ENCODE data around the gene EPHB1. TPM values are rescaled to one million over a fixed set of nuclear protein-coding genes. Genes with fewer than 3 reads are reported as not detected.

The EPHB1 gene
- polyA plus RNA-seq, 3 donors = 0.06 to 0.55 TPM; not detected in 1

DNA sequence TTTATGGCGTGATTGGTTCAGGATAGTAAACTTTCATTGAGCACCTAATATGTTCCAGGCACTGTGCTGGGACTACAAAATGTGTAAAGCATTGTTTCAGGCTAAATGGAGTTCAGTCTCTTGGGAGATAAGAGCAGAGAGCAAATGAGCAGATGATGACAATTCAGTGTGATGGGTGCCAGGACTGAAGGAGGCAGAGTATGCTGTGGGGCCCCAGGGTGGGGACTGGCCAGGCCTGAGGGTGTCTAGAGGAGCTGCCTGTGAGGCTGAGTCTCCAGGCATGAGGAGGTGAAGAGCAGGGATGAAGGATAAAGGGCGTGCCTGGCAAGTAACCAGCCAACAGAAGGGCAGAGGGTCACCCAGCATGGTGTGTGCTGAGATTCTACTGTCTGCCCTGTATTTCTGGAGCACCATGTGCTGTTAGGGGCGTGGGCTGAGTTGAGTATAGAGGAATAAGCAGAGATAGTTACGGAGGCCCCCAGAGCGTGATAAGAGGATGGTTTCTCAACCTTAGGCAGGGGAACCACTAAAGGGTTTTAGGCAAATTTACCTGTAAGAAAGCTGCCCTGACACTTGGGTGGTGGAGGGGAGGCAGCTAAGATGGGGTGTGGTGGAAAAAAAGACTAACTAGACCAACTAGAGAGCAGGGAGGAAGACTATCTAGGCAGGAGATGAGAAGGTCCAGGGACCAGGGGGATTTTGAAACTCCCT is 38.5 kb downstream of the EPHB1 start:
- Histone ChIP-seq H3K9me3 (replicated peaks in 1 of 2; ENCODE audit: control insufficient read depth in 1 of 2, insufficient read depth in 1 of 2, low read length in 2 of 2) (no peaks in the 10 kb centered on the region), H4K20me1 (ENCODE audit: insufficient read depth, low read length) (no peaks in the 10 kb centered on the region), H3K27me3 (ENCODE audit: control insufficient read depth in 2 of 2, insufficient read depth in 2 of 2, low read length in 2 of 2) (no peaks in the 10 kb centered on the region), H3K79me2 (ENCODE audit: insufficient read depth, low read length) (no peaks in the 10 kb centered on the region), H3K4me2 (replicated peaks; ENCODE audit: extremely low read depth, low read length, poor library complexity, severe bottlenecking) (no peak overlapping the region), H3K36me3 (replicated peaks in 1 of 2; ENCODE audit: control insufficient read depth in 1 of 2, insufficient read depth in 2 of 2, low read length in 2 of 2) (no peaks in the 10 kb centered on the region), H3K4me3 (replicated peaks in 1 of 3; ENCODE audit: low read depth in 2 of 3, low read length in 3 of 3) (no peak overlapping the region), H2AFZ (ENCODE audit: insufficient read depth, low read depth, low read length, poor library complexity, severe bottlenecking) (no peak overlapping the region), H3K9ac (ENCODE audit: insufficient read depth, low read length, poor library complexity, severe bottlenecking) (no peak overlapping the region), H3K27ac (ENCODE audit: low read depth in 1 of 2, low read length in 2 of 2) (no peak overlapping the region), H3K4me1 (ENCODE audit: control insufficient read depth in 1 of 2, insufficient read depth in 2 of 2, low read length in 2 of 2) (no peaks in the 10 kb centered on the region)
- H3K27me3 Mint-ChIP-seq (ENCODE audit: low read depth in 3 of 3) = peaks cover 5 to 10% (median 9%) of the 10 kb centered on the region in 3 donors
- TF ChIP-seq CTCF (IDR thresholded peaks at IDR 0.05) = no peak
- no peak overlapping the region for H3K27ac Mint-ChIP-seq
- peaks cover 0 to 2% (median 1%) of the 10 kb centered on the region in 7 donors for H3K9me3 Mint-ChIP-seq
- 82% methylated on average over 4 of the region's 5 CpGs for WGBS (ENCODE audit: insufficient coverage)
- no peaks in the 10 kb centered on the region for H3K36me3 Mint-ChIP-seq
- H3K4me3 Mint-ChIP-seq = no peak overlapping the region
- no peak for DNase-seq
- no peaks in the 10 kb centered on the region for H3K4me1 Mint-ChIP-seq
- intact Hi-C loops (cut with micrococcal nuclease) = no loop called here

- Histone ChIP-seq H3K4me2 (replicated peaks; ENCODE audit: extremely low read depth, low read length, poor library complexity, severe bottlenecking) (no peak overlapping the region), H3K27me3 (ENCODE audit: control insufficient read depth in 2 of 2, insufficient read depth in 2 of 2, low read length in 2 of 2) (no peaks in the 10 kb centered on the region), H3K9ac (ENCODE audit: insufficient read depth, low read length, poor library complexity, severe bottlenecking) (no peak overlapping the region), H3K79me2 (ENCODE audit: insufficient read depth, low read length) (no peaks in the 10 kb centered on the region), H3K9me3 (replicated peaks in 1 of 2; ENCODE audit: control insufficient read depth in 1 of 2, insufficient read depth in 1 of 2, low read length in 2 of 2) (no peaks in the 10 kb centered on the region), H4K20me1 (ENCODE audit: insufficient read depth, low read length) (no peaks in the 10 kb centered on the region), H2AFZ (ENCODE audit: insufficient read depth, low read depth, low read length, poor library complexity, severe bottlenecking) (no peak overlapping the region), H3K27ac (ENCODE audit: low read depth in 1 of 2, low read length in 2 of 2) (no peak overlapping the region), H3K4me3 (replicated peaks in 1 of 3; ENCODE audit: low read depth in 2 of 3, low read length in 3 of 3) (no peak overlapping the region), H3K4me1 (ENCODE audit: control insufficient read depth in 1 of 2, insufficient read depth in 2 of 2, low read length in 2 of 2) (no peaks in the 10 kb centered on the region), H3K36me3 (replicated peaks in 1 of 2; ENCODE audit: control insufficient read depth in 1 of 2, insufficient read depth in 2 of 2, low read length in 2 of 2) (no peaks in the 10 kb centered on the region)
- Mint-ChIP-seq H3K4me1 (peaks cover 3% of the 10 kb centered on the region), H3K4me3 (no peak overlapping the region), H3K27me3 (ENCODE audit: low read depth in 3 of 3) (peaks cover 2 to 9% (median 6%) of the 10 kb centered on the region in 3 donors), H3K27ac (no peak overlapping the region), H3K9me3 (peaks cover 0 to 3% (median 2%) of the 10 kb centered on the region in 7 donors), H3K36me3 (no peaks in the 10 kb centered on the region)
- TF ChIP-seq CTCF (IDR thresholded peaks at IDR 0.05) = no peak
- no CpG with 5 or more reads among the region's 3 CpGs for WGBS (ENCODE audit: insufficient coverage)
- no peak for DNase-seq
- intact Hi-C loops (cut with micrococcal nuclease) = no loop called here
Measured at GRCh38 chr3:134836921-134837320, 41.9 kb downstream of the EPHB1 start.
